ENCODE results near the gene CNOT1. TPM values are rescaled to one million over a fixed set of nuclear protein-coding genes. Genes with fewer than 3 reads are reported as not detected.

CNOT1 gene
- total and polyA plus RNA-seq, 7 donors = 57.6 to 112 (median 88.0) TPM

DNA sequence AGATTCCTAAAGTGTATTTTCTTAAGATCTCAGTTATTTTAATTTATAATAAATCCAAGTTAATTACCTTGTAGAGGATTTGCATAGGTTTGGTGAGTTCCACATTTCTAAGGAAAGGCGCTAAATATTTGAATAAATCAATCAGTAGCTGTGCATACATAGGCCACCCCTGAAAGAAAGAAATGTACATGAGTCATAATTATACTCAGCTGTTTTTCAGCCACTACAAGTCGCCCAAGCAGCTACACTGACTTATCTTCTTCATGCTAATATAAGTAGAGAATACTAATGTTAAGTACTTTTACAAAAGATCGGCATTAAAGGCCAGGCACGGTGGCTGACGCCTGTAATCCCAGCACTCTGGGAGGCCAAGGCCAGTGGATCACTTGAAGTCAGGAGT is 99.4 kb downstream of the CNOT1 start:
- intact Hi-C loops (cut with DNase I) = loop anchor here in 1 of 2 donors (5.0 to 10.0 kb wide), 2 partner anchors 52 to 185 kb away; no protein-coding TSS in a partner anchor

DNA sequence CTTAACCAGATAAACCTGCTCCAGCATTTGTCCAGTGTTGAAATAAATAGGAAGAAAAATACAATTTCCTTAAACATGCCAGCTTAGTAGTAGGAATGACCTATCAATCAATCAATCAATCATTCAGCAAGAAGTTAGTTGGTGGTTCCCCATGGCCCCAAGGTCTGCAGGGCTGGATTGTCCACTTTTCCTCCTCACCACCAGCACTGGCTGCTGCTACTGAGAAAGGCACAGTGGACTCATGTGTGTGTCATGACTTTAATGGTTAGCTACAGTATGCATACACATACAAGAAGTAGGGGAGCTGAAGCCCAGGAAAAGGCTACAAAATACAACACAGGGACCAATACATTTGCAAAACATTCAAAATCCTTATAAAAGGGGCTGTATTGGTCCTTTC is 109.9 kb downstream of the CNOT1 start:
- no peaks in the 10 kb centered on the region for H3K27me3 ChIP-seq (ENCODE audit: insufficient read depth in 3 of 3, low read length in 2 of 3)
- ATAC-seq (no peak), DNase-seq (no peak)
- TF ChIP-seq, protein P1, sequence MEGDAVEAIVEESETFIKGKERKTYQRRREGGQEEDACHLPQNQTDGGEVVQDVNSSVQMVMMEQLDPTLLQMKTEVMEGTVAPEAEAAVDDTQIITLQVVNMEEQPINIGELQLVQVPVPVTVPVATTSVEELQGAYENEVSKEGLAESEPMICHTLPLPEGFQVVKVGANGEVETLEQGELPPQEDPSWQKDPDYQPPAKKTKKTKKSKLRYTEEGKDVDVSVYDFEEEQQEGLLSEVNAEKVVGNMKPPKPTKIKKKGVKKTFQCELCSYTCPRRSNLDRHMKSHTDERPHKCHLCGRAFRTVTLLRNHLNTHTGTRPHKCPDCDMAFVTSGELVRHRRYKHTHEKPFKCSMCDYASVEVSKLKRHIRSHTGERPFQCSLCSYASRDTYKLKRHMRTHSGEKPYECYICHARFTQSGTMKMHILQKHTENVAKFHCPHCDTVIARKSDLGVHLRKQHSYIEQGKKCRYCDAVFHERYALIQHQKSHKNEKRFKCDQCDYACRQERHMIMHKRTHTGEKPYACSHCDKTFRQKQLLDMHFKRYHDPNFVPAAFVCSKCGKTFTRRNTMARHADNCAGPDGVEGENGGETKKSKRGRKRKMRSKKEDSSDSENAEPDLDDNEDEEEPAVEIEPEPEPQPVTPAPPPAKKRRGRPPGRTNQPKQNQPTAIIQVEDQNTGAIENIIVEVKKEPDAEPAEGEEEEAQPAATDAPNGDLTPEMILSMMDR (IDR thresholded peaks at IDR 0.05) = no peak
- no peak overlapping the region for H3K4me3 ChIP-seq
- no peaks in the 10 kb centered on the region for H3K9me3 ChIP-seq
- H3K27ac ChIP-seq = no peak overlapping the region
- intact Hi-C loops (cut with DNase I) = loop anchor here (5.0 to 10.0 kb wide), 2 partner anchors 108 to 215 kb away; partner anchors contain the start of genes CNOT1 (in 1 of the 2) and GOT2 (in 1 of the 2)
- H3K36me3 ChIP-seq (ENCODE audit: insufficient read depth in 1 of 2, low read depth in 1 of 2) = peaks cover 22 to 83% of the 10 kb centered on the region in 2 donors
- peaks cover 7% of the 10 kb centered on the region for H3K4me1 ChIP-seq

More for the DNA sequence above, 99.4 kb downstream of the CNOT1 start:
- TF ChIP-seq, protein P1 (IDR thresholded peaks at IDR 0.05) = no peak
- Histone ChIP-seq H3K4me1 (peaks cover 5% of the 10 kb centered on the region), H3K9me3 (no peaks in the 10 kb centered on the region), H3K27me3 (ENCODE audit: insufficient read depth in 3 of 3, low read length in 2 of 3) (no peaks in the 10 kb centered on the region), H3K4me3 (no peak overlapping the region), H3K36me3 (ENCODE audit: insufficient read depth in 1 of 2, low read depth in 1 of 2) (peaks cover 21 to 100% of the 10 kb centered on the region in 2 donors), H3K27ac (no peak overlapping the region)
- DNase-seq (no peak), ATAC-seq (no peak)
- 91 to 95% (median 92%) methylated on average over 5 of the region's 5 CpGs for WGBS, 3 donors

DNA sequence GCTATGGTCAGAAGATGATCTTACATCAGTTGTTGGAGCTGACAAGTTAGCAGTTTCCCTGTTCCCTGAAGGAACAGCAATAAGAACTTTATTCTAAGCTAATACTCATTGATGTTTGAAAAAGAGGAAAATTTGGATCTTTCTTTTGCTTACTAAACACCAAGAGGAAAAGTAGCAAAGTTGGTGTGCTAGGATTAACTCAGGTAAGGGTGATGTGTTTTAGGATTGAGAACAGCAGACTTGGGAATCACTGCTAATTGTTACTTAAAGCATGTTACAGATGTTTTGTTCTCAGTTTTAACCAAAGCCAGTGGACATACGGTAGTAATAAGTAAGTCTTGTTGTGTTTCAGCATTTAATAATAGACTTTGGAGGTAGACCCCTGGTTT is 110.7 kb downstream of the CNOT1 start:
- peaks cover 20 to 76% of the 10 kb centered on the region in 2 donors for H3K36me3 ChIP-seq (ENCODE audit: insufficient read depth in 1 of 2, low read depth in 1 of 2)
- WGBS, 3 donors = 70 to 88% (median 80%) methylated on average over 1 of the region's 1 CpG
- DNase-seq = no peak
- intact Hi-C loops (cut with DNase I) = loop anchor here (5.0 to 10.0 kb wide), 2 partner anchors 108 to 216 kb away; partner anchors contain the start of genes CNOT1 (in 1 of the 2) and GOT2 (in 1 of the 2)
- H3K27me3 ChIP-seq (ENCODE audit: insufficient read depth in 3 of 3, low read length in 2 of 3) = no peaks in the 10 kb centered on the region
- H3K4me3 ChIP-seq = no peak overlapping the region
- H3K9me3 ChIP-seq = no peaks in the 10 kb centered on the region
- no peak overlapping the region for H3K27ac ChIP-seq
- ATAC-seq = no peak
- TF ChIP-seq, protein P1 (IDR thresholded peaks at IDR 0.05) = no peak
- H3K4me1 ChIP-seq = peaks cover 7% of the 10 kb centered on the region

DNA sequence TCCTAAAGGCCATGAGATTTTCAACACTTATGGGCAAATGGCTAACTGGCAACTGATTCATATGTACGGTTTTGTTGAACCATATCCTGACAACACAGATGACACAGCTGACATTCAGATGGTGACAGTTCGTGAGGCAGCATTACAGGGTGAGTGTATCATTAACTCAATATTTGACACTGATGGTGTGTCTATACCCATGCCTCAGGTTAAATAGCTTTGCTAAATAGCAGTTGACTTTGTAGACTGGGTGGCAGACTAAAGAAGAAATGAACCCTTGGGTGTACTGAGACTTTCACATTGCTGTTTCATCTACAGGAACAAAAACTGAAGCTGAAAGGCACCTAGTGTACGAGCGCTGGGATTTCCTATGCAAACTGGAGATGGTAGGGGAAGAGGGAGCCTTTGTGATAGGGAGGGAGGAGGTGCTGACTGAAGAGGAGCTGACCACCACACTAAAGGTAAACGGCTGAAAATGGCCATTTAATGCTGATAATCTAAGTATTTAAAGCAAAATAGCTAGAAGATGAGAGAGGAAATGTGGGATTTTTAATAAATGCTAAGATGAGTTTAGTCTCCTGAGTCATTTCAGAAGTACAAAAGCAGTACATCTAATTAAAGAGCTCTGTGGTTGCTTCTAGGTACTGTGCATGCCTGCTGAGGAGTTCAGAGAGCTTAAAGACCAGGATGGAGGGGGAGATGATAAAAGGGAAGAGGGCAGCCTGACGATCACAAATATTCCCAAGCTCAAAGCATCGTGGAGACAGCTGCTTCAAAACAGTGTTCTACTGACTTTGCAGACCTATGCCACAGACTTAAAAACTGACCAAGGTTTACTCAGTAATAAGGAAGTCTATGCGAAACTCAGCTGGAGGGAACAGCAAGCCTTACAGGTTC is 111.3 kb downstream of the CNOT1 start:
- H3K4me1 ChIP-seq = peaks cover 7% of the 10 kb centered on the region
- no peak overlapping the region for H3K27ac ChIP-seq
- WGBS, 3 donors = 68 to 72% (median 72%) methylated on average over 8 of the region's 8 CpGs
- TF ChIP-seq, protein P1 (IDR thresholded peaks at IDR 0.05) = no peak
- H3K27me3 ChIP-seq (ENCODE audit: insufficient read depth in 3 of 3, low read length in 2 of 3) = no peaks in the 10 kb centered on the region
- H3K9me3 ChIP-seq = no peaks in the 10 kb centered on the region
- no peak overlapping the region for H3K4me3 ChIP-seq
- peaks cover 18 to 69% of the 10 kb centered on the region in 2 donors for H3K36me3 ChIP-seq (ENCODE audit: insufficient read depth in 1 of 2, low read depth in 1 of 2)
- ATAC-seq = no peak
- DNase-seq = no peak
- intact Hi-C loops (cut with DNase I) = loop anchor here (5.0 to 10.0 kb wide), 2 partner anchors 109 to 216 kb away; partner anchors contain the start of genes CNOT1 (in 1 of the 2) and GOT2 (in 1 of the 2)

Measured in psoas muscle (tissue), 8 donors.